NCI-H526 treated with DMSO at 0.1 percent for 48 hours (cell line): ENCODE data around the gene HIVEP2.

Experiments used
- DNase-seq: peaks from one replicate; lab custom pipeline; 2025; lab: John Stamatoyannopoulos, UW

The HIVEP2 gene

GRCh38 chr6:142773859-142774648 lies 170.9 kb downstream of the HIVEP2 start:
- DNase-seq: no peak

GRCh38 chr6:142773324-142773723 lies 171.7 kb downstream of the HIVEP2 start:
- DNase-seq: no peak

GRCh38 chr6:142771162-142771561 lies 173.8 kb downstream of the HIVEP2 start:
- DNase-seq: no peak

- no peak for DNase-seq
Observed at GRCh38 chr6:142765306-142765705, 179.7 kb downstream of the HIVEP2 start.

- DNase-seq: no peak
Observed at GRCh38 chr6:142764311-142764710, 180.7 kb downstream of the HIVEP2 start.

- no peak for DNase-seq
Observed at GRCh38 chr6:142763205-142763604, 181.8 kb downstream of the HIVEP2 start.

- no peak for DNase-seq
Observed at GRCh38 chr6:142761756-142762155, 183.2 kb downstream of the HIVEP2 start.

- no peak for DNase-seq
Observed at GRCh38 chr6:142760152-142760551, 184.8 kb downstream of the HIVEP2 start.

- no peak for DNase-seq
Observed at GRCh38 chr6:142758629-142759025, 186.3 kb downstream of the HIVEP2 start.

- no peak for DNase-seq
Observed at GRCh38 chr6:142757852-142758628, 186.9 kb downstream of the HIVEP2 start.

- no peak for DNase-seq
Observed at GRCh38 chr6:142756215-142756630, 188.8 kb downstream of the HIVEP2 start.

GRCh38 chr6:142753196-142753595 lies 191.8 kb downstream of the HIVEP2 start:
- no peak for DNase-seq

- DNase-seq: no peak
Observed at GRCh38 chr6:142752348-142752747, 192.6 kb downstream of the HIVEP2 start.

GRCh38 chr6:142751452-142751851 lies 193.5 kb downstream of the HIVEP2 start:
- no peak for DNase-seq

GRCh38 chr6:142750998-142751397 lies 194.0 kb downstream of the HIVEP2 start:
- DNase-seq: no peak

GRCh38 chr6:142749556-142749955 lies 195.4 kb downstream of the HIVEP2 start:
- DNase-seq: no peak

GRCh38 chr6:142746524-142746923 lies 198.5 kb downstream of the HIVEP2 start:
- no peak for DNase-seq

GRCh38 chr6:142744836-142745235 lies 200.1 kb downstream of the HIVEP2 start:
- DNase-seq: no peak

- no peak for DNase-seq
Observed at GRCh38 chr6:142740449-142740848, 204.5 kb downstream of the HIVEP2 start.

GRCh38 chr6:142738731-142739130 lies 206.2 kb downstream of the HIVEP2 start:
- no peak for DNase-seq

- no peak for DNase-seq
Observed at GRCh38 chr6:142738035-142738396, 207.0 kb downstream of the HIVEP2 start.

- no peak for DNase-seq
Observed at GRCh38 chr6:142737368-142738034, 207.5 kb downstream of the HIVEP2 start.

GRCh38 chr6:142735204-142735603 lies 209.8 kb downstream of the HIVEP2 start:
- DNase-seq: no peak
